Measurements from ENCODE around the gene CRYL1. TPM values are rescaled to one million over a fixed set of nuclear protein-coding genes. Genes with fewer than 3 reads are reported as not detected.
A peak's percentile ranks its signal among the peaks of the same experiment; 100 is the strongest.

Gene CRYL1
- total RNA-seq, 1 experiment from 2014 or later = 13.4 TPM

DNA sequence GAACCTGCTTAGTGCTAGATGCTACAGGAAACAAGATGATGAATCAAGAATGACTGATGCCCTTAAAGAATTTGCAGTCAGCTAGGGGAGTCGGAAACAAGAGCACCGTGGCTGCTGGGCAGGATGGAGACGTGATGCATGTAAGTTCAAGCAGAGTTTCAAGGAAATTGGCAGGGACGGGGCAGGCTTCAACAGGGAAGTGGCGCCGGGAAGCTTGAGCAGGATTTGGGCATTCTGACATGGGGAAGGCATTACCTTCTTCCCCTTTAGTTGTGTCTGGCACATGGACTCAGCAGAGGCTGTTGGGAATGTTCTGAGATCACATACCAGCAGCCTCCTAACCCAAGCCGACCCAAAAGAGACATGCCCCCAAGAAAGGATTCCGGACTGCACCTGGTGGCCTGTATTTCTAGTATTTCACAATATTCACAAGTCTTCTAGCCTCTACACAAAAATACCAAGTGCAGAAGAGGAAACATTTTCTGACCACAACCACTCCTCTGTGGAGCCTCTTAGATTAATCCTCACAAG, 138.2 kb downstream of the CRYL1 start:
- Histone ChIP-seq H3K27me3 (ENCODE audit: control insufficient read depth, insufficient read depth, low read length) (no peaks in the 10 kb centered on the region), H3K4me1 (ENCODE audit: control insufficient read depth, insufficient read depth, low read length) (no peaks in the 10 kb centered on the region; the same call in 1 of the 2 replicates), H3K4me3 (ENCODE audit: low read depth in 2 of 2, low read length in 2 of 2) (no peak overlapping the region), H3K27ac (ENCODE audit: low read length) (no peak overlapping the region), H3K9me3 (ENCODE audit: control insufficient read depth, insufficient read depth, low read depth, low read length) (no peaks in the 10 kb centered on the region), H3K36me3 (ENCODE audit: control insufficient read depth, insufficient read depth, low read length) (no peaks in the 10 kb centered on the region)
- in situ Hi-C loops (cut with HindIII; ENCODE audit: low pct_unique_long_range_greater_than_20kb, low sequenced_read_pairs) = no loop called here
- no TSS peak for BruUV-seq (replicated peaks)
- peak; percentile 48; the same call in 1 of the 2 replicates for ATAC-seq
- CTCF ChIA-PET = no interaction called here
- DNase-seq (ENCODE audit: low read depth, low spot score) = no peak
- TF ChIP-seq SIN3A (IDR thresholded peaks at IDR 0.05; ENCODE audit: borderline replicate concordance, insufficient read depth, low read depth, low read length) = no peak
- TF ChIP-seq, protein P1, sequence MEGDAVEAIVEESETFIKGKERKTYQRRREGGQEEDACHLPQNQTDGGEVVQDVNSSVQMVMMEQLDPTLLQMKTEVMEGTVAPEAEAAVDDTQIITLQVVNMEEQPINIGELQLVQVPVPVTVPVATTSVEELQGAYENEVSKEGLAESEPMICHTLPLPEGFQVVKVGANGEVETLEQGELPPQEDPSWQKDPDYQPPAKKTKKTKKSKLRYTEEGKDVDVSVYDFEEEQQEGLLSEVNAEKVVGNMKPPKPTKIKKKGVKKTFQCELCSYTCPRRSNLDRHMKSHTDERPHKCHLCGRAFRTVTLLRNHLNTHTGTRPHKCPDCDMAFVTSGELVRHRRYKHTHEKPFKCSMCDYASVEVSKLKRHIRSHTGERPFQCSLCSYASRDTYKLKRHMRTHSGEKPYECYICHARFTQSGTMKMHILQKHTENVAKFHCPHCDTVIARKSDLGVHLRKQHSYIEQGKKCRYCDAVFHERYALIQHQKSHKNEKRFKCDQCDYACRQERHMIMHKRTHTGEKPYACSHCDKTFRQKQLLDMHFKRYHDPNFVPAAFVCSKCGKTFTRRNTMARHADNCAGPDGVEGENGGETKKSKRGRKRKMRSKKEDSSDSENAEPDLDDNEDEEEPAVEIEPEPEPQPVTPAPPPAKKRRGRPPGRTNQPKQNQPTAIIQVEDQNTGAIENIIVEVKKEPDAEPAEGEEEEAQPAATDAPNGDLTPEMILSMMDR (IDR thresholded peaks at IDR 0.05) = no peak
- no peak for TF ChIP-seq TCF7L2 (IDR thresholded peaks at IDR 0.05; ENCODE audit: low read depth, low read length)
- no peak for TF ChIP-seq POLR2AphosphoS5 (IDR thresholded peaks at IDR 0.05; ENCODE audit: low read depth, low read length)
- TF ChIP-seq, protein P2, sequence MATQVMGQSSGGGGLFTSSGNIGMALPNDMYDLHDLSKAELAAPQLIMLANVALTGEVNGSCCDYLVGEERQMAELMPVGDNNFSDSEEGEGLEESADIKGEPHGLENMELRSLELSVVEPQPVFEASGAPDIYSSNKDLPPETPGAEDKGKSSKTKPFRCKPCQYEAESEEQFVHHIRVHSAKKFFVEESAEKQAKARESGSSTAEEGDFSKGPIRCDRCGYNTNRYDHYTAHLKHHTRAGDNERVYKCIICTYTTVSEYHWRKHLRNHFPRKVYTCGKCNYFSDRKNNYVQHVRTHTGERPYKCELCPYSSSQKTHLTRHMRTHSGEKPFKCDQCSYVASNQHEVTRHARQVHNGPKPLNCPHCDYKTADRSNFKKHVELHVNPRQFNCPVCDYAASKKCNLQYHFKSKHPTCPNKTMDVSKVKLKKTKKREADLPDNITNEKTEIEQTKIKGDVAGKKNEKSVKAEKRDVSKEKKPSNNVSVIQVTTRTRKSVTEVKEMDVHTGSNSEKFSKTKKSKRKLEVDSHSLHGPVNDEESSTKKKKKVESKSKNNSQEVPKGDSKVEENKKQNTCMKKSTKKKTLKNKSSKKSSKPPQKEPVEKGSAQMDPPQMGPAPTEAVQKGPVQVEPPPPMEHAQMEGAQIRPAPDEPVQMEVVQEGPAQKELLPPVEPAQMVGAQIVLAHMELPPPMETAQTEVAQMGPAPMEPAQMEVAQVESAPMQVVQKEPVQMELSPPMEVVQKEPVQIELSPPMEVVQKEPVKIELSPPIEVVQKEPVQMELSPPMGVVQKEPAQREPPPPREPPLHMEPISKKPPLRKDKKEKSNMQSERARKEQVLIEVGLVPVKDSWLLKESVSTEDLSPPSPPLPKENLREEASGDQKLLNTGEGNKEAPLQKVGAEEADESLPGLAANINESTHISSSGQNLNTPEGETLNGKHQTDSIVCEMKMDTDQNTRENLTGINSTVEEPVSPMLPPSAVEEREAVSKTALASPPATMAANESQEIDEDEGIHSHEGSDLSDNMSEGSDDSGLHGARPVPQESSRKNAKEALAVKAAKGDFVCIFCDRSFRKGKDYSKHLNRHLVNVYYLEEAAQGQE (IDR thresholded peaks at IDR 0.05; ENCODE audit: insufficient read depth in 1 of 2, low read depth in 2 of 2, low read length in 1 of 2) = no peak
- intact Hi-C loops (cut with micrococcal nuclease; ENCODE audit: unreplicated experiment) = no loop called here
- POLR2A ChIA-PET = no interaction called here

DNA sequence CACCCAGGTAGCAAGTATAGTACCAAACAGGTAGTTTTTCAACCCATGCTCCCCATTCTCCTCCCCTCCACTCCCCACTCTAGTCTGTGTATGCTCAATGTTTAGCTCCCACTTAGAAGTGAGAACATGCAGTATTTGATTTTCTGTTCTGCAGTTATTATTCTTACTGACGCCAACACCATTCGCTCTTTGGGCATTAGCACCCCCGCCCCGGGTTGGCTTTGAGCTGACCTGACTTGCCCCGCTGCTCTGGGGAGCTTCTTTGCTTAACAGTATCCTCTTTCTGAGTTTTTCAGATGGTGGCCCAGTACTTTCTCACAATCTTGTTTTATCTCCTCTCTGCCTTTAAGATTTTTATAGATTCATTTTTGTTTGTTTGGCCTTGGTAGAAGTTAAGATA, 138.7 kb downstream of the CRYL1 start:
- POLR2A ChIA-PET = no interaction called here
- no peak for DNase-seq (ENCODE audit: low read depth, low spot score)
- H3K4me1 ChIP-seq (ENCODE audit: control insufficient read depth, insufficient read depth, low read length) = no peaks in the 10 kb centered on the region; the same call in 1 of the 2 replicates
- CTCF ChIA-PET = no interaction called here
- H3K4me3 ChIP-seq (ENCODE audit: low read depth in 2 of 2, low read length in 2 of 2) = no peak overlapping the region
- H3K27me3 ChIP-seq (ENCODE audit: control insufficient read depth, insufficient read depth, low read length) = no peaks in the 10 kb centered on the region
- no TSS peak for BruUV-seq (replicated peaks)
- in situ Hi-C loops (cut with HindIII; ENCODE audit: low pct_unique_long_range_greater_than_20kb, low sequenced_read_pairs) (no loop called here), intact Hi-C loops (cut with micrococcal nuclease; ENCODE audit: unreplicated experiment) (no loop called here)
- no peak for ATAC-seq
- TF ChIP-seq POLR2AphosphoS5 (IDR thresholded peaks at IDR 0.05; ENCODE audit: low read depth, low read length) (no peak), SIN3A (IDR thresholded peaks at IDR 0.05; ENCODE audit: borderline replicate concordance, insufficient read depth, low read depth, low read length) (no peak), TCF7L2 (IDR thresholded peaks at IDR 0.05; ENCODE audit: low read depth, low read length) (no peak)
- TF ChIP-seq, protein P1 (IDR thresholded peaks at IDR 0.05) = no peak
- TF ChIP-seq, protein P2 (IDR thresholded peaks at IDR 0.05; ENCODE audit: insufficient read depth in 1 of 2, low read depth in 2 of 2, low read length in 1 of 2) = no peak
- no peaks in the 10 kb centered on the region for H3K36me3 ChIP-seq (ENCODE audit: control insufficient read depth, insufficient read depth, low read length)
- H3K27ac ChIP-seq (ENCODE audit: low read length) = no peak overlapping the region
- H3K9me3 ChIP-seq (ENCODE audit: control insufficient read depth, insufficient read depth, low read depth, low read length) = no peaks in the 10 kb centered on the region

Measured in Panc1 (cell line).